HG03571 (cell line): ENCODE results near the gene UQCC2.

ENCODE experiments used
- ATAC-seq: cut with Tn5 transposase; IDR thresholded peaks from one replicate; pipeline ENCODE4 v1.9.1; 2021; ENCODE audit not compliant: unreplicated experiment

Gene UQCC2

DNA sequence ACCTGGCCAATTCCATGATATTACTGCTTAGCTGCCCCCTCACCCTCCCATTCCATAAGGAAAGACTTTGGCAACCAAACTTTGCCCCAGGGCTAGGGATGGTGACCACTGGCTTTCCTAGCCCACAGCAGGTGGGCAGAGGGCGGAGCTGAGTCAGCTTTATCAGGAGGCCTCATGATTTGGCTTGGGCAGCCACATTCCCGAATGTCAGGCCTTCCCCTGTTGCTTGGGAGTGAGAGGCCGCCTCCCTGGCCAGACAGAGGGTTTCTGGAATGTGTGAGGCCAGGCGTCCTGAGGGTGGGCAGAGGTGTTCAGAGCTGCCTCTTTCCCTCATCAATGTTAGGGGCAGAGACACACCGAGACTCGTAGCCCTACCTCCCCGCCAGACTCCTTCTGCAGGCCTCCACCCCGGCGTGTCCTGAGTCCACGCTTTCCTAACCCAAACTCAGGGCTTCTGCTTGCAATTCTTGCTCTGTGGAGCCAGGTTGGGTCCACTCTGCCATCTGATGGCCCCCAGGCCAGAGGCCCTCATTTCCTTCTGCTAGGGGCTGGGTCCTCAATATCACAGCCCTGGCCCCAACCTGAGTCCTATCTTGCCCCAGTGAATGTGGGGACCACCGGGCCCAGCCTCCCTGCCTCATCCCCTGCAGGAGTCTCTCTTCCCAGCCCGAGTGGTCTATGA, 19.3 kb downstream of the UQCC2 start:
- no peak for ATAC-seq

DNA sequence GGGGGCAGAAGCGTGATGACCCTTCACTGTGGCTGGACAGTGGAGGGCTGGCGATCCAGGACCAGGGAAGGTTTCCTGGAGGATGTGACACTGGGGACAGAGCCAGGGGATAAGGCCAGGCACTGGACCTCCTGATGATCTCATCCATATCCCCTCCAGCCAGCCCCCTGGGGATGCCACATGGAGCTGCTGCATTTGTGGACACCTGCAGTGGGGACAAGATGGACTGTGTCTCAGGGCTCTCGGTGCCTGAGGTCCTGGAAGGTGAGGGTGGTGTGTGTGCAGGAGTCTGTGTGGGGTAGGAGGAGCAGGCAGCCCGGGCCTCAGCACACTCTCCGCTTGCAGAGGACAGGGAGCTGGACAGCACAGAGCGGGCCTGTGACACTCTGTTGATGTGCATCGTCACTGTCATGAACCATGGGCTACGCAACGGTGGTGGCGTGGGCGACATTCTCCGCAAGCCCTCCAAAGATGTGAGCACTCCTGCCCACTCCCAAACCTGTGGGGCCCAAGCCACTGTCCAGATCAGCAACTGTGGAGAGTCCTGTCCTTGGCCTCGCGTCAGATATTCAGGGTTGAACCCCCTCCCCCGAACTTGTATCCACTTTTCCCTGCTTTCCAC, 19.9 kb downstream of the UQCC2 start:
- no peak for ATAC-seq

- ATAC-seq = no peak
These were observed 20.7 kb downstream of the UQCC2 start for GRCh38 chr6:33690766-33691165.

DNA sequence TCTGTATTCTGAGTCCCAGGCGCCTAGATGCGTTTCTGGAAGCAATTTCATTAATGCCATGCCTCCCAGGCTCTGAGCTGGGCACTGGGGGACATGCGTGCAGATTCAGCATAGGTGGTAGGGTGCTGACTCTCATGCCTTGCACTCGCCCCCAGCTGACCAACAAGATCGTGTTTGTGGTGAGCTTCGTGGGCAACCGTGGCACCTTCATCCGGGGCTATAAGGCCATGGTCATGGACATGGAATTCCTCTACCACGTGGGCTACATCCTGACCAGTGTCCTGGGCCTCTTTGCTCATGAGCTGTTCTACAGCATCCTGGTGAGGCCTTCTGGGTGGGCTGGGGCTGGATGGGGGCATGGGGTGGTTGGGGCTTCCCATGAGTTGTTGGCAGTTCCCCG, 21.6 kb downstream of the UQCC2 start:
- no peak for ATAC-seq

DNA sequence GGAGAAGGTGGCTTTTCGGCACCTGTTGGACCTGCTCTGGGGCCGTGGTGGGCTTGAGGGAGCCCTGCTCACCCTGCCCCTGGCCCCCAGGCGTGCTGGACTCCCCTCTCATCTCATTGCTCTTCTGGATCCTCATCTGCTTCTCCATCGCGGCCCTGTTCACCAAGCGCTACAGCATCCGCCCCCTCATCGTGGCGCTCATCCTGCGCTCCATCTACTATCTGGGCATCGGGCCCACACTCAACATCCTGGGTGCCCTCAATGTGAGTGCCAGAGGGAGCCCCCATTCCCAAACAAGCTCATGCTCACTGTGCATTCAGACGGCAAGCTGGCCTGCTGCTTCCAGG, 22.4 kb downstream of the UQCC2 start:
- no peak for ATAC-seq

DNA sequence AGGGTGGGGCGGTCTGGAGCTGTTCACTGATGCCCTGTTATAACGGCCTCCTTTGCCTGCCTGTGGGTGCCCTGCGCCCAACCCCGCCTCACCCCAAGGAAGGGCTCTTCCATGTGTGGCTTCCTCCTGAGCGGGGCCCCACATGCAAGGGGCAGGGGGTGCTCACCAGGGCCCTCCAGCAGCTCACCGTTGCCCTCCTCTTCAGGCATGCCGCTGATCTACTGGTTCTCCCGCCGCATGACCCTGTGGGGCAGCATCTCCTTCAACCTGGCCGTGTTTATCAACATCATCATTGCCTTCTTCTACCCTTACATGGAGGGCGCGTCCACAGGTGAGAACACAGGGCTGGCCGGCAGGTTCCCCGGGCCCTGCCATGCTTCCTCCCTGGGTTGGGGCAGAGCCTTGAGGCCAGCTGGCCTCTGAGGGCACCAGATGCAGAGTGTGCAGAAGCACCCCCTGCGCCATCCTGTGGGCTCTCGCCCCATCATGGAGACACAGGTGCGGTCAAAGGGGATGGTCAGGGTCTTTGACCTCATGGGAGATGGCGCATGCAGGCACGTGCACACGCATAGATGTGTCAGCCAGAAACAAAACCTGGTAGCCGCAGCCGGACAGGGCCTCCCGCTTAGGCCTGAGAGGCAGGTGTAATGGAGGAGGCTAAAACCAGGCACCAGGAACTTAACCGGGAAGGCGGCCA, 22.9 kb downstream of the UQCC2 start:
- ATAC-seq = no peak

DNA sequence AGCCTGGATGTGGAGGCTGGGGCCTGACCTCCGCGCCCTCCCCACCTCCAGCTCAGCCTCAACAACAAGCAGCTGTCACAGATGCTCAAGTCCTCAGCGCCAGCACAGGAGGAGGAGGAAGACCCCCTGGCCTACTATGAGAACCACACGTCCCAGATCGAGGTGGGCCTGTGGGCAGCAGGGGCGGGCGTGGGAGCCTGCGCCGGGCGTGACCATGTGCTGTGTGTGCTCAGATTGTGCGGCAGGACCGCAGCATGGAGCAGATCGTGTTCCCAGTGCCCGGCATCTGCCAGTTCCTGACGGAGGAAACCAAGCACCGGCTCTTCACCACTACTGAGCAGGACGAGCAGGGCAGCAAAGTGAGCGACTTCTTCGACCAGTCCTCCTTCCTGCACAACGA, 23.5 kb downstream of the UQCC2 start:
- ATAC-seq = no peak

GRCh38 chr6:33686981-33687975, 24.2 kb downstream of the UQCC2 start:
- ATAC-seq = no peak

DNA sequence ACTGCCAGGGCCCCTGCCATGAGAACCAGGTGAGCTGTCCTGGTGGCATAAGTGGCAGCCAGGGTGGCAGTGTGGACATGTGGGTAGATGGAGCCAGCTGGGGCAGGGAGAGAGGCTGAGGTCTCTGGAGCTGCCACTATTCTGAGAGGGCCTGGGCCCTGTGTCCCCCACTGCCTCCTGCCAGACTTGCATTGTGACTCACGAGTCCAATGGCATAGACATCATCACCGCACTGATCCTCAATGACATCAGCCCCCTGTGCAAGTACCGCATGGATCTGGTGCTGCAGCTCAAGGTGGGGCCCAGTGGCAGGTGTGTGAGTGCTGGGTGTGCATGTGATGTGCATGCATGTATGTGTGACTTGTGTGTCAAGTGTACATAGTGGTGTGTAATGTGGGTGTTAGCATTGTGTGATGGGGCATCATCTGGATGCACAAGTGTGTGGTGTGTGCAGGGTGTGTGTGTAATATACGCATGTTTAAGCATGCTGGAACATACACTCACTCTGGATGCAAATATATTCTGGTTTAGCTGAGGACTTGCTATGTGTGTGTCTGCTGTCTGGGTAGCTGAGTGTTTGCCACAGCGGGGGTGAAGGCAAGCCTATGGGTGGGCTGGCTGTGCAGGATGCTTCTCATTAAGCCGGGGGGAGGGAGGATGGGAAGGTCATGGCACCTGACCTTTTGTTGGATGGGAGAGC, 25.1 kb downstream of the UQCC2 start:
- no peak for ATAC-seq

DNA sequence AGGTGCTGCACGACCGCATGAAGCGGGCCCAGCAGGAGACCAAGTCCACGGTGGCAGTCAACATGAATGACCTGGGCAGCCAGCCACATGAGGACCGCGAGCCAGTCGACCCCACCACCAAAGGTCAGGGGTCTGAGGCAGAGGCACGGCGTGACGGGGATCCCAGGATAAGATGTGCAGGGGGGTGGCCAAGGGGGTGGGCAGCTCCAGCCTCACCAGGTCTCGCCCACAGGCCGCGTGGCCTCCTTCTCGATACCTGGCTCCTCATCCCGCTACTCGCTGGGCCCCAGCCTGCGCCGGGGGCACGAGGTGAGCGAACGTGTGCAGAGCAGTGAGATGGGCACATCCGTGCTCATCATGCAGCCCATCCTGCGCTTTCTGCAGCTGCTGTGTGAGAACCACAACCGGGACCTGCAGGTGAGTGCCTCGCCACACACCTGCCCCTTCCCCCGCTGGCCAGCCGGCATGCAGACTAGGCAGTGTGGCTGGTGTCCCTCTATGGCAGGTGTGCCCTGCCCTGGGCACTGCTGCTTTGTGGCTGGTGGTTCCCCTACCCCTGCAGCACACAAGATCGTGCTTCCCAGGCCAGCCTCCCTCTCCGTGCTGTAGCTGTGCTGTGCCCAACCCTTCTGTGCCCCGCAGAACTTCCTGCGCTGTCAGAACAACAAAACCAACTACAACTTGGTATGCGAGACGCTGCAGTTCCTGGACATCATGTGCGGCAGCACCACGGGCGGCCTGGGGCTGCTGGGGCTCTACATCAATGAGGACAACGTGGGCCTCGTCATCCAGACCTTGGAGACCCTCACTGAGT, 25.9 kb downstream of the UQCC2 start:
- ATAC-seq = no peak

DNA sequence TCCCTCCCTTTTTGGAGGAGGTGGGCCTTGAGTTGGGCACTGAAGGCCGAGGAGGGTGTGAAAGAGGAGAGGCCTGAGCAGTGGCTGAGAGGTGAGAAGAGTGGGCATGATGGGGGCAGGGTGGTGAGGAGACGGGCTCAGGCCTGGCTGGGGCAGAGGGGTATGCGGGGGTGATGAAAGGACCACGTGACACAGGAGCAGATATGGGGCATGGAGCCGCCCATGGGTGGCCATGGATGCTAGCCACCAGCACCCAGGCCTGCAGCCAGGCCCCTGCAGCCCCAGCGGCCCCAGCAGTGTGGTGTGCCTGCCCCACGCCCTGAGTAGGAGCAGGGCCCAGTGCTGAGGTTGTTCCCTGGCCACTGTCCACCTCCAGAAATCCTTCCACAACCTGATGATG, 26.5 kb downstream of the UQCC2 start:
- no peak for ATAC-seq

- no peak for ATAC-seq
These were observed 27.0 kb downstream of the UQCC2 start for GRCh38 chr6:33684428-33684896.

GRCh38 chr6:33683576-33684427, 27.7 kb downstream of the UQCC2 start:
- no peak for ATAC-seq

- ATAC-seq = no peak
These were observed 28.4 kb downstream of the UQCC2 start for GRCh38 chr6:33683051-33683571.

DNA sequence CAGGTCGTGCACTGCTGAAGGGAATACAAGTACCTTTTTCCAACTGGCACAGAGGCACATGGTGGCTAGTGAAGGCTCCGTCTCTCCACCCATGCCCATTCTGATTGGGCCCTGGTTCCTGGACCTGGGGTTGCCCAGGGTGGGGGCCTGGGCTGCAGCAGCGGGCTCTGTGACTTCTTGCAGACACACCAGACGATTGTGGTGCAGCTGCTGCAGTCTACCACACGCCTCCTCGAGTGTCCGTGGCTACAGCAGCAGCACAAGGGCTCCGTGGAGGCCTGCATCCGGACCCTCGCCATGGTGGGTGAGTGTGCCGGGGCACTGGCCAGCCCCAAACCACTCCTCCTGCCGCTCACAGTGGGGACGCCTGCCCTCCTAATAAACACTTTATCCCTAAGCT, 29.2 kb downstream of the UQCC2 start:
- ATAC-seq = no peak

DNA sequence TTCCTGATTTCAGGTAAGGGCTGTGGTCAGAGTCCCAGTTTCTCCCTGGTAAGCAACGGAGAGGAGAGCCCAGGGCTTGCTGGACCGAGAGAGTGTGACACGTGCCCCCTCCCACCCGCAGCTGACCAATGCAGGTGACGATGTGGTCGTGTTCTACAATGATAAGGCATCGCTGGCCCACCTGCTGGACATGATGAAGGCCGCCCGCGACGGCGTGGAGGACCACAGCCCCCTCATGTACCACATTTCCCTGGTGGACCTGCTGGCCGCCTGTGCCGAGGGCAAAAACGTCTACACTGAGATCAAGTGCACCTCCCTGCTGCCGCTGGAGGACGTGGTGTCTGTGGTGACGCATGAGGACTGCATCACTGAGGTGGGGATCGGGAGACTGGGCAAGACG, 31.7 kb downstream of the UQCC2 start:
- no peak for ATAC-seq

DNA sequence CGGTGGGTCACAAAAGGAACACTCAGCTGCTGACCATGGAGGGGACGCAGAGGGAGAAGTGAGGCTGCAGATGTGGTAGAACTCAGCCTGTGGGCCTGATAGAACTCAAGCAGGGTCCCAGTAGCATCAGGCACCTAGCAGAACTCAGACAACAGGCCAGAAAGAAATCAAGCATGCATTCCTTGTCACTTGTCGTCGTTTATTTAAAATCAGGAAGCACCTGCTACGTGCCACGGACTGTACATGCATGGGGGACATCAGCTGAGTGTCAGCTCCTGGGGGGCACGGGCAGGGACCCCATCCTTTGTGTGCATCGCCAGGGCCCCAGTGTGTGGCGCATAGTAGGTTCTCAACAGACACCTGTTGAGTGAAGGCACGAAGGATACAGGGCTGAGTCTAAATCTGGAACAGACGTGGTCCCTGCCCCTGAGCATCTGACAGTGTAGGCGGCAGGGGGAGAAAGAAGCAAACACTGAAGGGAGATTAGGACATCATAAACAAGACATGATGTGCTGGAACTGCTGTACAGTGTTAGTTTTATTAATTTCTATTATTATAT, 32.5 kb downstream of the UQCC2 start:
- ATAC-seq = no peak

GRCh38 chr6:33678233-33678931, 33.1 kb downstream of the UQCC2 start:
- ATAC-seq = no peak
